ENCODE results near the gene MYLIP. TPM values are rescaled to one million over a fixed set of nuclear protein-coding genes. Genes with fewer than 3 reads are reported as not detected.

MYLIP gene
- total RNA-seq, 1 donor from 2014 or later, result 12.9 TPM

GRCh38 chr6:16153211-16153820 lies 24.4 kb downstream of the MYLIP start:
- H3K36me3 Mint-ChIP-seq (ENCODE audit: unreplicated experiment), result peaks cover 11% of the 10 kb centered on the region
- DNase-seq, result no peak
- no peaks in the 10 kb centered on the region for H3K4me1 Mint-ChIP-seq (ENCODE audit: low read depth, unreplicated experiment)
- peaks cover 3% of the 10 kb centered on the region for H3K27me3 Mint-ChIP-seq (ENCODE audit: unreplicated experiment)
- no peak overlapping the region for H3K27ac Mint-ChIP-seq (ENCODE audit: unreplicated experiment)
- no peak for TF ChIP-seq CTCF (IDR thresholded peaks at IDR 0.05; ENCODE audit: partially characterized antibody, unreplicated experiment)
- H3K9me3 Mint-ChIP-seq (ENCODE audit: unreplicated experiment), result peaks cover 1% of the 10 kb centered on the region
- no peak overlapping the region for H3K4me3 Mint-ChIP-seq (ENCODE audit: unreplicated experiment)

- DNase-seq, result no peak
- H3K9me3 Mint-ChIP-seq (ENCODE audit: unreplicated experiment), result peaks cover 1% of the 10 kb centered on the region
- no peaks in the 10 kb centered on the region for H3K4me1 Mint-ChIP-seq (ENCODE audit: low read depth, unreplicated experiment)
- TF ChIP-seq CTCF (IDR thresholded peaks at IDR 0.05; ENCODE audit: partially characterized antibody, unreplicated experiment), result no peak
- H3K4me3 Mint-ChIP-seq (ENCODE audit: unreplicated experiment), result no peak overlapping the region
- peaks cover 6% of the 10 kb centered on the region for H3K36me3 Mint-ChIP-seq (ENCODE audit: unreplicated experiment)
- no peak overlapping the region for H3K27ac Mint-ChIP-seq (ENCODE audit: unreplicated experiment)
- H3K27me3 Mint-ChIP-seq (ENCODE audit: unreplicated experiment), result peaks cover 3% of the 10 kb centered on the region
These were observed 26.0 kb downstream of the MYLIP start for GRCh38 chr6:16154904-16155303.

- Mint-ChIP-seq H3K27ac (ENCODE audit: unreplicated experiment) (no peak overlapping the region), H3K4me3 (ENCODE audit: unreplicated experiment) (no peak overlapping the region), H3K36me3 (ENCODE audit: unreplicated experiment) (no peaks in the 10 kb centered on the region), H3K27me3 (ENCODE audit: unreplicated experiment) (peaks cover 3% of the 10 kb centered on the region), H3K4me1 (ENCODE audit: low read depth, unreplicated experiment) (no peaks in the 10 kb centered on the region), H3K9me3 (ENCODE audit: unreplicated experiment) (no peaks in the 10 kb centered on the region)
- TF ChIP-seq CTCF (IDR thresholded peaks at IDR 0.05; ENCODE audit: partially characterized antibody, unreplicated experiment), result no peak
- DNase-seq, result no peak
These were observed 28.6 kb downstream of the MYLIP start for GRCh38 chr6:16157492-16157891.

GRCh38 chr6:16157909-16158308 lies 29.0 kb downstream of the MYLIP start:
- Mint-ChIP-seq H3K27ac (ENCODE audit: unreplicated experiment) (no peak overlapping the region), H3K4me1 (ENCODE audit: low read depth, unreplicated experiment) (no peaks in the 10 kb centered on the region)
- DNase-seq, result no peak

More at GRCh38 chr6:16157909-16158308, 29.0 kb downstream of the MYLIP start:
- no peaks in the 10 kb centered on the region for H3K9me3 Mint-ChIP-seq (ENCODE audit: unreplicated experiment)
- H3K36me3 Mint-ChIP-seq (ENCODE audit: unreplicated experiment), result no peaks in the 10 kb centered on the region
- H3K27me3 Mint-ChIP-seq (ENCODE audit: unreplicated experiment), result peaks cover 3% of the 10 kb centered on the region
- TF ChIP-seq CTCF (IDR thresholded peaks at IDR 0.05; ENCODE audit: partially characterized antibody, unreplicated experiment), result no peak
- H3K4me3 Mint-ChIP-seq (ENCODE audit: unreplicated experiment), result no peak overlapping the region

All from glutamatergic neuron (in vitro differentiated cells).